ENCODE results near the gene ATP10A. TPM values are rescaled to one million over a fixed set of nuclear protein-coding genes. Genes with fewer than 3 reads are reported as not detected.
"Not testable (repeated sequence)": the region's sequence is repeated elsewhere in the genome, so short reads cannot be mapped to it uniquely, and the experiment has no call there.

ATP10A gene
- polyA plus RNA-seq, 1 experiment: 3.5 TPM

DNA sequence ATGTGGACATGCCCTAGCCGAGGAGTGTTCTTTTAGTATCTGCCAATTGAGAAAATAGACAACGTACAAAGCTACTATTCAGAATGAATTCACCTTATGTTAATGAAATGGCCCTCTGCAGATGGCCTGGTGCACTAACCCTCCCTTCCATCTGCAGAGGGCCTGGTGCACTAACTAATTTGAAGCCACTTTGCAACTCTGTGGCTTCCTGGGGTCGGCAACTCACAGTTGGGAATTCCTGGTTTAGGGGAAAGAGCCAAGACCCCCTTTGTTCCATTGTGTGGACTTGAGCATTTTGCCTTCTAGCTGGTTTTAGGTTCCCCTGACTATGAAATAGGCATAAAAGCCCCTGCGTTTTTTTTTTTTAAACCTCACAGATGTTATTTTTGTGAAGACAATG lies 220.0 kb downstream of the ATP10A start:
- no peak overlapping the region for H3K4me3 ChIP-seq (ENCODE audit: low read depth, low read length)
- ChIA-PET POLR2A (no interaction called here), CTCF (no interaction called here)
- TF ChIP-seq, protein P1, sequence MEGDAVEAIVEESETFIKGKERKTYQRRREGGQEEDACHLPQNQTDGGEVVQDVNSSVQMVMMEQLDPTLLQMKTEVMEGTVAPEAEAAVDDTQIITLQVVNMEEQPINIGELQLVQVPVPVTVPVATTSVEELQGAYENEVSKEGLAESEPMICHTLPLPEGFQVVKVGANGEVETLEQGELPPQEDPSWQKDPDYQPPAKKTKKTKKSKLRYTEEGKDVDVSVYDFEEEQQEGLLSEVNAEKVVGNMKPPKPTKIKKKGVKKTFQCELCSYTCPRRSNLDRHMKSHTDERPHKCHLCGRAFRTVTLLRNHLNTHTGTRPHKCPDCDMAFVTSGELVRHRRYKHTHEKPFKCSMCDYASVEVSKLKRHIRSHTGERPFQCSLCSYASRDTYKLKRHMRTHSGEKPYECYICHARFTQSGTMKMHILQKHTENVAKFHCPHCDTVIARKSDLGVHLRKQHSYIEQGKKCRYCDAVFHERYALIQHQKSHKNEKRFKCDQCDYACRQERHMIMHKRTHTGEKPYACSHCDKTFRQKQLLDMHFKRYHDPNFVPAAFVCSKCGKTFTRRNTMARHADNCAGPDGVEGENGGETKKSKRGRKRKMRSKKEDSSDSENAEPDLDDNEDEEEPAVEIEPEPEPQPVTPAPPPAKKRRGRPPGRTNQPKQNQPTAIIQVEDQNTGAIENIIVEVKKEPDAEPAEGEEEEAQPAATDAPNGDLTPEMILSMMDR (IDR thresholded peaks at IDR 0.05; ENCODE audit: low read depth, low read length): no peak
- no peak overlapping the region for H3K27ac ChIP-seq (ENCODE audit: low read depth, low read length)
- no peaks in the 10 kb centered on the region for H3K9me3 ChIP-seq (ENCODE audit: control insufficient read depth, insufficient read depth, low read length)
- peaks cover 2% of the 10 kb centered on the region for H3K27me3 ChIP-seq (ENCODE audit: control insufficient read depth, insufficient read depth, low read length)
- no peak for DNase-seq (ENCODE audit: low read depth, low spot score)

GRCh38 chr15:25641762-25642161 lies 221.4 kb downstream of the ATP10A start:
- TF ChIP-seq, protein P1 (IDR thresholded peaks at IDR 0.05; ENCODE audit: low read depth, low read length): no peak
- ChIA-PET CTCF (no interaction called here), POLR2A (no interaction called here)

DNA sequence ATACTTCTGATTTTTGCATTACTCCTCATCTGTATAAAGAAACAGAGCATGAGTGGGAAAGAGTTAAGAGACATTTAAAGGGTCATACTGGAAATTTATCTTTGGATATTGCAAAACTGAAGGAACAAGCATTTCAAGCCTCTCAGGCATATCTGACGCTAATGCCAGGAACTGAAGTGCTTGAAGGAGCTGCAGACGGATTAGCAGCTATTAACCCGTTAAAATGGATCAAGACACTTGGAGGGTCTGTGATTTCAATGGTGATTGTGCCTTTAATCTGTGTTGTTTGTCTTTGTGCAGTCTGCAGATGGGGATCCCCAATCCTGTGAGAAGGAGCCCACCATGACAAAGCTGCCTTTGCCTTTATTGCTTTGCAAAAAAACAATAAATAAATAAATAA lies 221.8 kb downstream of the ATP10A start:
- Histone ChIP-seq H3K9me3 (ENCODE audit: control insufficient read depth, insufficient read depth, low read length) (no peaks in the 10 kb centered on the region), H3K27me3 (ENCODE audit: control insufficient read depth, insufficient read depth, low read length) (peaks cover 2% of the 10 kb centered on the region), H3K4me3 (ENCODE audit: low read depth, low read length) (no peak overlapping the region), H3K27ac (ENCODE audit: low read depth, low read length) (no peak overlapping the region)
- POLR2A ChIA-PET: no interaction called here
- no peak for DNase-seq (ENCODE audit: low read depth, low spot score)
- CTCF ChIA-PET: no interaction called here
- TF ChIP-seq, protein P1 (IDR thresholded peaks at IDR 0.05; ENCODE audit: low read depth, low read length): no peak

More at GRCh38 chr15:25641762-25642161, 221.4 kb downstream of the ATP10A start:
- Histone ChIP-seq H3K27ac (ENCODE audit: low read depth, low read length) (no peak overlapping the region), H3K27me3 (ENCODE audit: control insufficient read depth, insufficient read depth, low read length) (peaks cover 2% of the 10 kb centered on the region), H3K9me3 (ENCODE audit: control insufficient read depth, insufficient read depth, low read length) (no peaks in the 10 kb centered on the region), H3K4me3 (ENCODE audit: low read depth, low read length) (no peak overlapping the region)
- DNase-seq (ENCODE audit: low read depth, low spot score): no peak

DNA sequence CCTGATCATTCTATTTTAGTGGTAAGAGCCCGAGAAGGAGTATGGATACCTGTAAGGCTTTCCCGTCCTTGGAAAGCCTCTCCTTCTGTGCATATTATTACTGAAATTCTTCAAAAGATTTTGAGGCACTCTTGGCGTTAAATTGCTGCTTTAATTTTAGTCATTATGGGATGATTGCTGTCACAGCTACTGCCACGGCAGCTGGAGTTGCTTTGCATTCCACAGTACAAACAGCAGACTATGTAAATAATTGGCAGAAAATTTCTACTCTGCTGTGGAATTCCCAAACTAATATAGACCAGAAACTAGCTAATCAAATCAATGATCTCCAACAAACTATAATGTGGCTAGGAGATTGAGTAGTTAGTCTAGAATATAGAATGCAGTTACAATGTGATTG lies 222.2 kb downstream of the ATP10A start:
- H3K9me3 ChIP-seq (ENCODE audit: control insufficient read depth, insufficient read depth, low read length); DNase-seq (ENCODE audit: low read depth, low spot score); H3K4me3 ChIP-seq (ENCODE audit: low read depth, low read length); H3K27ac ChIP-seq (ENCODE audit: low read depth, low read length); CTCF ChIA-PET; POLR2A ChIA-PET; H3K27me3 ChIP-seq (ENCODE audit: control insufficient read depth, insufficient read depth, low read length): not testable (repeated sequence)

GRCh38 chr15:25640381-25640780 lies 222.7 kb downstream of the ATP10A start:
- ChIA-PET POLR2A (no interaction called here), CTCF (no interaction called here)

GRCh38 chr15:25636486-25636885 lies 226.6 kb downstream of the ATP10A start:
- DNase-seq (ENCODE audit: low read depth, low spot score); H3K4me3 ChIP-seq (ENCODE audit: low read depth, low read length); POLR2A ChIA-PET; H3K27me3 ChIP-seq (ENCODE audit: control insufficient read depth, insufficient read depth, low read length); H3K9me3 ChIP-seq (ENCODE audit: control insufficient read depth, insufficient read depth, low read length); CTCF ChIA-PET; H3K27ac ChIP-seq (ENCODE audit: low read depth, low read length): not testable (repeated sequence)

More at GRCh38 chr15:25640381-25640780, 222.7 kb downstream of the ATP10A start:
- no peaks in the 10 kb centered on the region for H3K9me3 ChIP-seq (ENCODE audit: control insufficient read depth, insufficient read depth, low read length)
- H3K27me3 ChIP-seq (ENCODE audit: control insufficient read depth, insufficient read depth, low read length): peaks cover 2% of the 10 kb centered on the region
- TF ChIP-seq, protein P1 (IDR thresholded peaks at IDR 0.05; ENCODE audit: low read depth, low read length): no peak
- H3K27ac ChIP-seq (ENCODE audit: low read depth, low read length): no peak overlapping the region
- no peak overlapping the region for H3K4me3 ChIP-seq (ENCODE audit: low read depth, low read length)
- DNase-seq (ENCODE audit: low read depth, low spot score): no peak

Measured in AG04450 (cell line).